Transverse colon (tissue), 4 donors: ENCODE results near the gene RIMBP2. TPM values are rescaled to one million over a fixed set of nuclear protein-coding genes. Genes with fewer than 3 reads are reported as not detected.

Experiments
- DNase-seq: peaks from one replicate; pipeline ENCODE4 v3.0.0-alpha.2; 2019
- H3K27ac ChIP-seq, 4 donors: fragments of 200-600 bp; sonication (generic); 2 replicates each; pipeline ENCODE4 v1.5.1; 2016 to 2018; ENCODE audit warnings: inconsistent platforms in 4 of 4
- H3K27me3 ChIP-seq: fragments of 200-600 bp; sonication (generic); 2 replicates; pipeline ENCODE4 v1.5.1; 2017; ENCODE audit warnings: inconsistent platforms
- H3K36me3 ChIP-seq, 4 donors: fragments of 200-600 bp; sonication (generic); 2 replicates each; pipeline ENCODE4 v1.5.1; 2017 to 2019; ENCODE audit warnings: inconsistent platforms in 4 of 4
- H3K4me1 ChIP-seq, 4 donors: fragments of 200-600 bp; sonication (generic); 2 replicates each; pipeline ENCODE4 v1.5.1; 2017 to 2020; ENCODE audit warnings: inconsistent platforms in 4 of 4
- H3K4me3 ChIP-seq, 4 donors: fragments of 200-600 bp; sonication (generic); 1 replicate in 1 of 4; 2 replicates in 3 of 4; pipeline versions ENCODE4 v1.5.1 to v1.6.1; 2017 to 2019; ENCODE audit warnings: inconsistent platforms in 4 of 4
- H3K9me3 ChIP-seq, 2 donors: fragments of 200-600 bp; sonication (generic); 2 replicates each; pipeline ENCODE4 v1.5.1; 2017 to 2019; ENCODE audit warnings: inconsistent platforms in 2 of 2
- CTCF ChIP-seq, 5 experiments: fragments of 200-600 bp in 3 of 5; fragments of 450-650 bp in 2 of 5; sonication (generic) in 3 of 5; IDR thresholded peaks; 1 replicate in 2 of 5; 2 replicates in 3 of 5; pipeline ENCODE4 v1.5.1; 2016 to 2017; ENCODE audit warnings: antibody characterized with exemption in 5 of 5, inconsistent platforms in 3 of 5, mild to moderate bottlenecking in 2 of 5, moderate library complexity in 1 of 5
- EP300 ChIP-seq: sonication (generic); formaldehyde crosslinking; IDR thresholded peaks from one replicate; pipeline ENCODE4 v1.6.1; 2017; ENCODE audit warnings: antibody characterized with exemption, low read depth
- POLR2A ChIP-seq: fragments of 450-650 bp; IDR thresholded peaks from one replicate; pipeline ENCODE4 v1.6.1; 2016; ENCODE audit warnings: antibody characterized with exemption, mild to moderate bottlenecking, moderate library complexity
- POLR2AphosphoS5 ChIP-seq, 3 donors: sonication (generic); formaldehyde crosslinking; IDR thresholded peaks; one replicate each; pipeline ENCODE4 v1.6.1; 2016; ENCODE audit warnings: antibody characterized with exemption in 3 of 3
- WGBS, 2 donors: methylation state at CpG; one replicate each; pipeline ENCODE4 v1.1.5; 2018; ENCODE audit warnings: low coverage in 1 of 2; 5-methylcytosine and 5-hydroxymethylcytosine counted together
- in situ Hi-C, 4 donors: fragments of 200-750 bp; cut with MboI; loops; one replicate each; pipeline versions ENCODE4 v1.15.0 to v1.15.1; 2017; ENCODE audit warnings: low sequenced_read_pairs in 3 of 4, low pct_ligation_motif_present in 1 of 4, low pct_unique_long_range_greater_than_20kb in 1 of 4
- intact Hi-C: fragments of 100-400 bp; cut with DNase I; formaldehyde crosslinking; loops from one replicate; pipeline ENCODE4 v1.15.1; 2023; ENCODE audit warnings: low total_unique reads
- total RNA-seq, 4 donors: library from RNA; depleted of rRNA; stranded (reverse); fragments of >200 nt; gene quantifications; one replicate each; pipeline ENCODE4 v1.1.0, GENCODE V29; 2016

RIMBP2 gene
- total RNA-seq, 4 donors from 2014 or later, result 2.9 to 17.3 (median 4.3) TPM

GRCh38 chr12:130540376-130540775 lies 175.7 kb downstream of the RIMBP2 start:
- intact Hi-C loops, result no loop called here
- H3K36me3 ChIP-seq, result no peaks in the 10 kb centered on the region
- TF ChIP-seq POLR2AphosphoS5 (IDR thresholded peaks at IDR 0.05), result no peak
- TF ChIP-seq EP300, result no peak
- TF ChIP-seq CTCF (IDR thresholded peaks at IDR 0.05), result no peak
- TF ChIP-seq POLR2A, result no peak
- in situ Hi-C loops, result no loop called here
- H3K27ac ChIP-seq, result no peak overlapping the region
- no peaks in the 10 kb centered on the region for H3K4me1 ChIP-seq
- 82 to 87% methylated on average over 5 to 6 of the region's 6 CpGs for WGBS, 2 donors
- no peak overlapping the region for H3K4me3 ChIP-seq
- no peaks in the 10 kb centered on the region for H3K27me3 ChIP-seq
- H3K9me3 ChIP-seq, result no peaks in the 10 kb centered on the region
- no peak for DNase-seq

GRCh38 chr12:130538343-130539095 lies 177.6 kb downstream of the RIMBP2 start:
- in situ Hi-C loops, result no loop called here
- no peak overlapping the region for H3K4me3 ChIP-seq
- no peaks in the 10 kb centered on the region for H3K9me3 ChIP-seq
- TF ChIP-seq POLR2A, result no peak
- TF ChIP-seq EP300, result no peak
- TF ChIP-seq CTCF (IDR thresholded peaks at IDR 0.05), result no peak
- no peak for TF ChIP-seq POLR2AphosphoS5 (IDR thresholded peaks at IDR 0.05)
- H3K27me3 ChIP-seq, result no peaks in the 10 kb centered on the region
- H3K36me3 ChIP-seq, result no peaks in the 10 kb centered on the region
- no peak overlapping the region for H3K27ac ChIP-seq
- H3K4me1 ChIP-seq, result no peaks in the 10 kb centered on the region
- 72 to 77% methylated on average over 7 to 17 of the region's 17 CpGs for WGBS, 2 donors
- intact Hi-C loops, result no loop called here
- DNase-seq, result no peak

GRCh38 chr12:130537655-130538054 lies 178.4 kb downstream of the RIMBP2 start:
- no peaks in the 10 kb centered on the region for H3K9me3 ChIP-seq
- no peak overlapping the region for H3K27ac ChIP-seq
- H3K4me3 ChIP-seq, result no peak overlapping the region
- no peak for DNase-seq
- WGBS, 2 donors, result 50% methylated on average over 3 of the region's 3 CpGs; no CpG with 5 or more reads in 1 of the 2 donors
- H3K27me3 ChIP-seq, result no peaks in the 10 kb centered on the region
- in situ Hi-C loops, result no loop called here
- H3K36me3 ChIP-seq, result no peaks in the 10 kb centered on the region
- intact Hi-C loops, result no loop called here
- no peak for TF ChIP-seq POLR2AphosphoS5 (IDR thresholded peaks at IDR 0.05)
- TF ChIP-seq POLR2A, result no peak
- TF ChIP-seq CTCF (IDR thresholded peaks at IDR 0.05), result no peak
- no peak for TF ChIP-seq EP300
- H3K4me1 ChIP-seq, result no peaks in the 10 kb centered on the region

GRCh38 chr12:130537051-130537450 lies 179.0 kb downstream of the RIMBP2 start:
- Histone ChIP-seq H3K4me1 (no peaks in the 10 kb centered on the region), H3K27ac (no peak overlapping the region), H3K36me3 (no peaks in the 10 kb centered on the region), H3K4me3 (no peak overlapping the region), H3K27me3 (no peaks in the 10 kb centered on the region), H3K9me3 (no peaks in the 10 kb centered on the region)
- in situ Hi-C loops, result no loop called here
- WGBS, 2 donors, result 72 to 74% methylated on average over 4 to 6 of the region's 6 CpGs
- intact Hi-C loops, result no loop called here
- no peak for DNase-seq
- TF ChIP-seq EP300 (no peak), POLR2A (no peak), CTCF (IDR thresholded peaks at IDR 0.05) (no peak), POLR2AphosphoS5 (IDR thresholded peaks at IDR 0.05) (no peak)
